ENCODE results near the gene DSP. TPM values are rescaled to one million over a fixed set of nuclear protein-coding genes. Genes with fewer than 3 reads are reported as not detected.
A peak's percentile ranks its signal among the peaks of the same experiment; 100 is the strongest.

The DSP gene, protein sequence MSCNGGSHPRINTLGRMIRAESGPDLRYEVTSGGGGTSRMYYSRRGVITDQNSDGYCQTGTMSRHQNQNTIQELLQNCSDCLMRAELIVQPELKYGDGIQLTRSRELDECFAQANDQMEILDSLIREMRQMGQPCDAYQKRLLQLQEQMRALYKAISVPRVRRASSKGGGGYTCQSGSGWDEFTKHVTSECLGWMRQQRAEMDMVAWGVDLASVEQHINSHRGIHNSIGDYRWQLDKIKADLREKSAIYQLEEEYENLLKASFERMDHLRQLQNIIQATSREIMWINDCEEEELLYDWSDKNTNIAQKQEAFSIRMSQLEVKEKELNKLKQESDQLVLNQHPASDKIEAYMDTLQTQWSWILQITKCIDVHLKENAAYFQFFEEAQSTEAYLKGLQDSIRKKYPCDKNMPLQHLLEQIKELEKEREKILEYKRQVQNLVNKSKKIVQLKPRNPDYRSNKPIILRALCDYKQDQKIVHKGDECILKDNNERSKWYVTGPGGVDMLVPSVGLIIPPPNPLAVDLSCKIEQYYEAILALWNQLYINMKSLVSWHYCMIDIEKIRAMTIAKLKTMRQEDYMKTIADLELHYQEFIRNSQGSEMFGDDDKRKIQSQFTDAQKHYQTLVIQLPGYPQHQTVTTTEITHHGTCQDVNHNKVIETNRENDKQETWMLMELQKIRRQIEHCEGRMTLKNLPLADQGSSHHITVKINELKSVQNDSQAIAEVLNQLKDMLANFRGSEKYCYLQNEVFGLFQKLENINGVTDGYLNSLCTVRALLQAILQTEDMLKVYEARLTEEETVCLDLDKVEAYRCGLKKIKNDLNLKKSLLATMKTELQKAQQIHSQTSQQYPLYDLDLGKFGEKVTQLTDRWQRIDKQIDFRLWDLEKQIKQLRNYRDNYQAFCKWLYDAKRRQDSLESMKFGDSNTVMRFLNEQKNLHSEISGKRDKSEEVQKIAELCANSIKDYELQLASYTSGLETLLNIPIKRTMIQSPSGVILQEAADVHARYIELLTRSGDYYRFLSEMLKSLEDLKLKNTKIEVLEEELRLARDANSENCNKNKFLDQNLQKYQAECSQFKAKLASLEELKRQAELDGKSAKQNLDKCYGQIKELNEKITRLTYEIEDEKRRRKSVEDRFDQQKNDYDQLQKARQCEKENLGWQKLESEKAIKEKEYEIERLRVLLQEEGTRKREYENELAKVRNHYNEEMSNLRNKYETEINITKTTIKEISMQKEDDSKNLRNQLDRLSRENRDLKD (N-terminal part only)
- polyA plus RNA-seq (2013): 0.13 TPM

DNA sequence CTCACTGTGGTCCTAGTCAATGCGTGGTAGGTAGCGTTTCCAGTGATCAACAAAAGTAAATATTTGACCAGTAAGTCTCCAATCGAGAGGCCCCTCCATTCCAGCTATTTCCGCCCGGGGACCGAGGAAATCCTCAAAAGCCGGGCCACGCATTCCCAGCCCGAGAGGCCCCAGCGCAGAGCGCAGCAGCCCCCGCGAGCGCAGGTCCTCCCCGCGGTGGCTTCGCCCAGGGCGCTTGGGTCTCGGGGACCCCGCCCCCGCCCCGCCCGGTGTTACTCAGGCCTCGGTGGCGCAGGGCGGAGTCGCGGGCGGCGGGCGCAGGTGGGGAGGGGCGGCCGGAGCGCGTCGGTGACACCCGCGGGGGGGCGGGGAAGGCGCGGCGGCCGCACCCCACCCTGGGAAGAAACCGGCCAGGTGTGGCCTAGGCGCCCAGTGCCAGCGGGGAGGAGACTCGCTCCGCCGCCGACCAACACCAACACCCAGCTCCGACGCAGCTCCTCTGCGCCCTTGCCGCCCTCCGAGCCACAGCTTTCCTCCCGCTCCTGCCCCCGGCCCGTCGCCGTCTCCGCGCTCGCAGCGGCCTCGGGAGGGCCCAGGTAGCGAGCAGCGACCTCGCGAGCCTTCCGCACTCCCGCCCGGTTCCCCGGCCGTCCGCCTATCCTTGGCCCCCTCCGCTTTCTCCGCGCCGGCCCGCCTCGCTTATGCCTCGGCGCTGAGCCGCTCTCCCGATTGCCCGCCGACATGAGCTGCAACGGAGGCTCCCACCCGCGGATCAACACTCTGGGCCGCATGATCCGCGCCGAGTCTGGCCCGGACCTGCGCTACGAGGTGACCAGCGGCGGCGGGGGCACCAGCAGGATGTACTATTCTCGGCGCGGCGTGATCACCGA, at the start of gene DSP:
DSP (plus strand) TSS at position 497 of the 890 bp plus-strand sequence; CDS start at position 742, 245 bp downstream.
- Histone ChIP-seq H3K4me3 (ENCODE audit: control insufficient read depth in 1 of 7, extremely low read depth in 1 of 7, insufficient read depth in 4 of 7, low read depth in 2 of 7, low read length in 6 of 7) (peak within 1 kb of the TSS; percentile 15 to 65 (median 57)), H3K9me3 (ENCODE audit: control extremely low read depth in 1 of 5, control insufficient read depth in 4 of 5, insufficient read depth in 2 of 5, low read depth in 1 of 5, low read length in 4 of 5) (no peaks in the 10 kb centered on the region), H3K27ac (ENCODE audit: insufficient read depth in 1 of 2, low read depth in 1 of 2, low read length in 2 of 2, poor library complexity in 1 of 2, severe bottlenecking in 2 of 2) (no peak within 1 kb of the TSS), H3K27me3 (replicated peaks in 2 of 5; ENCODE audit: control insufficient read depth in 4 of 5, insufficient read depth in 5 of 5, low read length in 4 of 5) (peaks cover 33 to 98% (median 65%) of the 10 kb centered on the region in 5 experiments), H3K36me3 (ENCODE audit: control insufficient read depth in 4 of 4, insufficient read depth in 4 of 4, low read length in 3 of 4) (no peaks in the 10 kb centered on the region), H3K4me1 (ENCODE audit: control extremely low read depth in 1 of 4, control insufficient read depth in 4 of 4, insufficient read depth in 4 of 4, low read length in 3 of 4) (peaks cover 4 to 27% (median 22%) of the 10 kb centered on the region in 4 experiments)
- CTCF ChIA-PET: interaction anchor here (1.1 kb wide), 1 partner anchor 73 kb away, joined by 5 read pairs; no protein-coding TSS in a partner anchor
- peak in 2 of 3 donors; percentile 32 to 48 for DNase-seq
- WGBS (ENCODE audit: insufficient coverage): under 1% methylated on average over 87 of the region's 105 CpGs
- POLR2A ChIA-PET: no interaction called here

DNA sequence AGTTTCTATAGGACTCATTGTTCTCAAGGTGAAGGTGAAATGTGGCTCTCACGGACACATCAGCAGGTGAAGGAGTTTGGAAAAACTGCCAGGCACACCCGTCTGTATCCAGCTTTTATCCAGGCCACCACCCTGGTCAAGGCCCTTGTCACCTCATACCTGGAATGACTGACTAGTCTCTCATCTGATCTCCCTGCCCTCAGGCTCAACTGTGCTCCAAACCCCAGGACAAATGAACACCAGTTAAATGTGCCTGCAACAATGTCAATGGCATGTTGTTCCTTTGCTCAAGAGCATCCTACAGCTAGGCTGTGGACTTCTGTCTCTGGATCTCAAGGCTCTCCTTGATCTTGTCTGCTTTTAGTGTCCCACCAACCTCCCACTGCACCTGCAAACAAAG, 47.6 kb upstream of the DSP start:
- peaks cover 0 to 3% (median 0%) of the 10 kb centered on the region in 5 experiments for H3K27me3 ChIP-seq (replicated peaks in 2 of 5; ENCODE audit: control insufficient read depth in 4 of 5, insufficient read depth in 5 of 5, low read length in 4 of 5)
- WGBS (ENCODE audit: insufficient coverage): 96% methylated on average over 2 of the region's 2 CpGs

DNA sequence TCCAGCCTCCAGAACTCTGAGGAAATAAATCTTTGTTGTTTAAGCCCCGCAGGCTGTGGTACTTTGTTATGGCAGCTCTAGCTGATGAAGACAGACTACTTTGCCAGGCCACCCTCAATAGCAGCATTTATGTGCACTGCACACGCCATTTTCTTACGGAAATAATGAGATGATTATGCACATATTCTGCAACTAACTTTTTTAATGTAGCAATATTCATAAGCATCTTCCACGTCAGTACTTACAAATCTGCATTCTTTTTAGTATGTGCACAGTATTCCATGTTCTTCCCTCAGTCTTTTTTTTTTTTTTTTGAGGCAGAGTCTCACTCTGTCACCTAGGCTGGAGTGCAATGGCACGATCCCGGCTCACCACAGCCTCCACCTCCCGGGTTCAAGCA, 46.8 kb upstream of the DSP start:
- CTCF ChIA-PET: no interaction called here
- Histone ChIP-seq H3K4me3 (ENCODE audit: control insufficient read depth in 1 of 7, extremely low read depth in 1 of 7, insufficient read depth in 4 of 7, low read depth in 2 of 7, low read length in 6 of 7) (no peak overlapping the region), H3K9me3 (ENCODE audit: control extremely low read depth in 1 of 5, control insufficient read depth in 4 of 5, insufficient read depth in 2 of 5, low read depth in 1 of 5, low read length in 4 of 5) (no peaks in the 10 kb centered on the region), H3K27me3 (replicated peaks in 2 of 5; ENCODE audit: control insufficient read depth in 4 of 5, insufficient read depth in 5 of 5, low read length in 4 of 5) (peaks cover 0 to 3% (median 0%) of the 10 kb centered on the region in 5 experiments), H3K36me3 (ENCODE audit: control insufficient read depth in 4 of 4, insufficient read depth in 4 of 4, low read length in 3 of 4) (no peaks in the 10 kb centered on the region), H3K27ac (ENCODE audit: insufficient read depth in 1 of 2, low read depth in 1 of 2, low read length in 2 of 2, poor library complexity in 1 of 2, severe bottlenecking in 2 of 2) (no peak overlapping the region), H3K4me1 (ENCODE audit: control extremely low read depth in 1 of 4, control insufficient read depth in 4 of 4, insufficient read depth in 4 of 4, low read length in 3 of 4) (no peaks in the 10 kb centered on the region)
- WGBS (ENCODE audit: insufficient coverage): 97% methylated on average over 3 of the region's 7 CpGs
- POLR2A ChIA-PET: no interaction called here
- no peak for DNase-seq

More for the DNA sequence above, 47.6 kb upstream of the DSP start:
- POLR2A ChIA-PET: no interaction called here
- H3K27ac ChIP-seq (ENCODE audit: insufficient read depth in 1 of 2, low read depth in 1 of 2, low read length in 2 of 2, poor library complexity in 1 of 2, severe bottlenecking in 2 of 2): no peak overlapping the region
- no peak overlapping the region for H3K4me3 ChIP-seq (ENCODE audit: control insufficient read depth in 1 of 7, extremely low read depth in 1 of 7, insufficient read depth in 4 of 7, low read depth in 2 of 7, low read length in 6 of 7)
- no peaks in the 10 kb centered on the region for H3K36me3 ChIP-seq (ENCODE audit: control insufficient read depth in 4 of 4, insufficient read depth in 4 of 4, low read length in 3 of 4)
- DNase-seq: no peak
- no peaks in the 10 kb centered on the region for H3K9me3 ChIP-seq (ENCODE audit: control extremely low read depth in 1 of 5, control insufficient read depth in 4 of 5, insufficient read depth in 2 of 5, low read depth in 1 of 5, low read length in 4 of 5)
- no peaks in the 10 kb centered on the region for H3K4me1 ChIP-seq (ENCODE audit: control extremely low read depth in 1 of 4, control insufficient read depth in 4 of 4, insufficient read depth in 4 of 4, low read length in 3 of 4)
- CTCF ChIA-PET: no interaction called here

DNA sequence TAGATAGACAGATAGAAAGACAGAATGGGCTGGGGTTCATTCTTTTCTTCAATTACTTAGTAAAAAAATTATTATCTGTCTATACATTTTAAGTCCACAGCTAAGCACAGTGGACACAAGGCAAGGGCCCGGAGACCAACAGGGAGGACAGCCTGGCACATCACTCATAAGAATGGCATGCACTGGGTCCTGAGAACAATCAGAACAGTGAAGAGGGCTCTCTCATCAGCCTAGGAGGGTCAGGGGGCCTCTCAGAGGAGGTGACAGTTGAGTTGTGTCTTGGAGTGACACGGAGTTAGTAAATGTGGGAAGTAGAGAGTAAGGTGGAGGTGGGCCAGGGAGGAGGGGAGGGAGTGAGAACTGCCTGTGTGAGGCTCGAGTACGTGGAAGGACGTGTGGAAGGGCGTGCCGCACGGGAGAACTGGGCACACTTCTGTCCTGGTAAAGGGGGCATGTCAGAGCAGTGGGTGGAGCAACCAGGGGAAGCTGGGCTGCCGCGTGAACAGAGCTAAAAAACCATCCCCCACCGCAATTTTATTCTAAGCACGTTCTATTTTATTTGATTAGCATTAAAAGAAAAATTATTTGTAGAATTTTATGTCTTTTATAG, 45.1 kb upstream of the DSP start:
- no peak overlapping the region for H3K27ac ChIP-seq (ENCODE audit: insufficient read depth in 1 of 2, low read depth in 1 of 2, low read length in 2 of 2, poor library complexity in 1 of 2, severe bottlenecking in 2 of 2)
- H3K4me3 ChIP-seq (ENCODE audit: control insufficient read depth in 1 of 7, extremely low read depth in 1 of 7, insufficient read depth in 4 of 7, low read depth in 2 of 7, low read length in 6 of 7): no peak overlapping the region
- CTCF ChIA-PET: no interaction called here
- H3K4me1 ChIP-seq (ENCODE audit: control extremely low read depth in 1 of 4, control insufficient read depth in 4 of 4, insufficient read depth in 4 of 4, low read length in 3 of 4): no peaks in the 10 kb centered on the region
- H3K36me3 ChIP-seq (ENCODE audit: control insufficient read depth in 4 of 4, insufficient read depth in 4 of 4, low read length in 3 of 4): no peaks in the 10 kb centered on the region
- DNase-seq: no peak
- H3K9me3 ChIP-seq (ENCODE audit: control extremely low read depth in 1 of 5, control insufficient read depth in 4 of 5, insufficient read depth in 2 of 5, low read depth in 1 of 5, low read length in 4 of 5): no peaks in the 10 kb centered on the region
- 75% methylated on average over 8 of the region's 12 CpGs for WGBS (ENCODE audit: insufficient coverage)
- peaks cover 0 to 3% (median 0%) of the 10 kb centered on the region in 5 experiments for H3K27me3 ChIP-seq (replicated peaks in 2 of 5; ENCODE audit: control insufficient read depth in 4 of 5, insufficient read depth in 5 of 5, low read length in 4 of 5)
- POLR2A ChIA-PET: no interaction called here

DNA sequence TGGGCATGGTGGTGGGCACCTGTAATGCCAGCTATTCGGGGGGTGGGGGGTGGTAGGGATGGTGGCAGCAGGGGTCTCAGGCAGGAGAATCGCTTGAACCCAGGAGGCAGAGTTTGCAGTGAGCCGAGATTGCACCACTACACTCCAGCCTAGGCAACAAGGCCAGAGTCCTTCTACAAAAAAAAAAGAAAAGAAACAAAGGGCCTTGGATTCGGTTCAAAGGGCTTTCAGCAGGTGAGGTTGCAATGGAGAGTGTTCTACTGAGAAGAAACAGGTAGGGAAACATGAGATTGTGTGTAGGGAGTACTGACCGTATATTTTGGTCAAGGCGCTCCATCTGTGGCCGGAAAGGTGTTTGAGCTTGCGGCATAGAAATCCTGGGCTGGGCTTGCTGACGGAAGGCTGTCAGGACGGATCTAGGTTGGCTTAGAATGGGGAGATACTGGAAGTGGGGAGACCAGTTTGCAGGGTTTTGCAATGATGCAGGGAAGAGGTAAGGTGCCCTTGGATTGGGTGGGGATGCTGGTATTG, 40.7 kb upstream of the DSP start:
- Histone ChIP-seq H3K27me3 (replicated peaks in 2 of 5; ENCODE audit: control insufficient read depth in 4 of 5, insufficient read depth in 5 of 5, low read length in 4 of 5) (peaks cover 0 to 1% (median 0%) of the 10 kb centered on the region in 5 experiments), H3K9me3 (ENCODE audit: control extremely low read depth in 1 of 5, control insufficient read depth in 4 of 5, insufficient read depth in 2 of 5, low read depth in 1 of 5, low read length in 4 of 5) (no peaks in the 10 kb centered on the region), H3K4me3 (ENCODE audit: control insufficient read depth in 1 of 7, extremely low read depth in 1 of 7, insufficient read depth in 4 of 7, low read depth in 2 of 7, low read length in 6 of 7) (no peak overlapping the region), H3K36me3 (ENCODE audit: control insufficient read depth in 4 of 4, insufficient read depth in 4 of 4, low read length in 3 of 4) (no peaks in the 10 kb centered on the region), H3K4me1 (ENCODE audit: control extremely low read depth in 1 of 4, control insufficient read depth in 4 of 4, insufficient read depth in 4 of 4, low read length in 3 of 4) (no peaks in the 10 kb centered on the region), H3K27ac (ENCODE audit: insufficient read depth in 1 of 2, low read depth in 1 of 2, low read length in 2 of 2, poor library complexity in 1 of 2, severe bottlenecking in 2 of 2) (no peak overlapping the region)
- WGBS (ENCODE audit: insufficient coverage): 100% methylated on average over 7 of the region's 10 CpGs
- ChIA-PET POLR2A (no interaction called here), CTCF (no interaction called here)
- DNase-seq: no peak

DNA sequence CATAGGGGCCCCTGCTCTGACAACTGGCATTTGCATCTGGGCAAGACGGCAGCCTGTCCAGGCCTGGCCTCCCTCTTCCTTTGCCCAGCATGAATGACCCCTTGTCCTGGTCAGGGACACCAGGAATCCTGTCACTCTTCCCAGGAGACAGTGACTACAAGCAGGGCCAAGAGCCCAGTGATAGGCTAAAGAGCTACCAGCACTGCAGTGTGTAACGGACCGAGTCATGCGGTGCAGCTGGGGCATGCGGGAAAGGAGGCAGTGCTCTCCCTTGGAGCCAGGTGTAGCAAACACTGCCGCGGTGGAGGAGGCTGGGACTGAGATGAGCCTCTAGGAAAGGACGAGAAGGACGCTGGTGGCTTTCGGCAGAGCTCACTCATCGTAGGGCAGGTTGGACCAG, 38.7 kb upstream of the DSP start:
- CTCF ChIA-PET: no interaction called here
- Histone ChIP-seq H3K36me3 (ENCODE audit: control insufficient read depth in 4 of 4, insufficient read depth in 4 of 4, low read length in 3 of 4) (no peaks in the 10 kb centered on the region), H3K4me1 (ENCODE audit: control extremely low read depth in 1 of 4, control insufficient read depth in 4 of 4, insufficient read depth in 4 of 4, low read length in 3 of 4) (no peaks in the 10 kb centered on the region), H3K27me3 (replicated peaks in 2 of 5; ENCODE audit: control insufficient read depth in 4 of 5, insufficient read depth in 5 of 5, low read length in 4 of 5) (peaks cover 0 to 1% (median 0%) of the 10 kb centered on the region in 5 experiments), H3K4me3 (ENCODE audit: control insufficient read depth in 1 of 7, extremely low read depth in 1 of 7, insufficient read depth in 4 of 7, low read depth in 2 of 7, low read length in 6 of 7) (no peak overlapping the region), H3K27ac (ENCODE audit: insufficient read depth in 1 of 2, low read depth in 1 of 2, low read length in 2 of 2, poor library complexity in 1 of 2, severe bottlenecking in 2 of 2) (no peak overlapping the region), H3K9me3 (ENCODE audit: control extremely low read depth in 1 of 5, control insufficient read depth in 4 of 5, insufficient read depth in 2 of 5, low read depth in 1 of 5, low read length in 4 of 5) (no peaks in the 10 kb centered on the region)
- no peak for DNase-seq
- 98% methylated on average over 11 of the region's 11 CpGs for WGBS (ENCODE audit: insufficient coverage)
- POLR2A ChIA-PET: no interaction called here
